ENCODE data around the gene CD79A.
A peak's percentile ranks its signal among the peaks of the same experiment; 100 is the strongest.

The CD79A gene

GRCh38 chr19:41862445-41862986, 14.6 kb upstream of the CD79A start:
- Histone ChIP-seq H3K36me3 (ENCODE audit: control insufficient read depth, insufficient read depth, low read length) (peaks cover 47% of the 10 kb centered on the region), H3K27me3 (replicated peaks; ENCODE audit: control insufficient read depth, insufficient read depth, low read length, poor library complexity, severe bottlenecking) (no peaks in the 10 kb centered on the region), H3K27ac (ENCODE audit: insufficient read depth, low read length, poor library complexity, severe bottlenecking) (peak overlapping the region; percentile 90), H3K4me3 (ENCODE audit: insufficient read depth, low read depth, low read length, poor library complexity, severe bottlenecking) (no peak overlapping the region), H3K4me1 (ENCODE audit: control insufficient read depth, insufficient read depth, low read length, poor library complexity, severe bottlenecking) (peaks cover 38% of the 10 kb centered on the region), H3K9me3 (ENCODE audit: control insufficient read depth, low read length) (no peaks in the 10 kb centered on the region)
- no peak for DNase-seq

- Histone ChIP-seq H3K4me1 (ENCODE audit: control insufficient read depth, insufficient read depth, low read length, poor library complexity, severe bottlenecking) (peaks cover 45% of the 10 kb centered on the region), H3K27ac (ENCODE audit: insufficient read depth, low read length, poor library complexity, severe bottlenecking) (peak overlapping the region; percentile 53), H3K36me3 (ENCODE audit: control insufficient read depth, insufficient read depth, low read length) (peaks cover 52% of the 10 kb centered on the region)
Measured at GRCh38 chr19:41863209-41863931, 13.7 kb upstream of the CD79A start.

GRCh38 chr19:41864374-41864773, 12.7 kb upstream of the CD79A start:
- Histone ChIP-seq H3K27me3 (replicated peaks; ENCODE audit: control insufficient read depth, insufficient read depth, low read length, poor library complexity, severe bottlenecking) (no peaks in the 10 kb centered on the region), H3K9me3 (ENCODE audit: control insufficient read depth, low read length) (no peaks in the 10 kb centered on the region), H3K27ac (ENCODE audit: insufficient read depth, low read length, poor library complexity, severe bottlenecking) (peak overlapping the region; percentile 23), H3K36me3 (ENCODE audit: control insufficient read depth, insufficient read depth, low read length) (peaks cover 62% of the 10 kb centered on the region), H3K4me1 (ENCODE audit: control insufficient read depth, insufficient read depth, low read length, poor library complexity, severe bottlenecking) (peaks cover 51% of the 10 kb centered on the region), H3K4me3 (ENCODE audit: insufficient read depth, low read depth, low read length, poor library complexity, severe bottlenecking) (no peak overlapping the region)
- DNase-seq: no peak

More at GRCh38 chr19:41863209-41863931, 13.7 kb upstream of the CD79A start:
- no peak for DNase-seq
- H3K4me3 ChIP-seq (ENCODE audit: insufficient read depth, low read depth, low read length, poor library complexity, severe bottlenecking): no peak overlapping the region
- H3K9me3 ChIP-seq (ENCODE audit: control insufficient read depth, low read length): no peaks in the 10 kb centered on the region
- no peaks in the 10 kb centered on the region for H3K27me3 ChIP-seq (replicated peaks; ENCODE audit: control insufficient read depth, insufficient read depth, low read length, poor library complexity, severe bottlenecking)

- Histone ChIP-seq H3K27ac (ENCODE audit: insufficient read depth, low read length, poor library complexity, severe bottlenecking) (no peak overlapping the region), H3K36me3 (ENCODE audit: control insufficient read depth, insufficient read depth, low read length) (peaks cover 72% of the 10 kb centered on the region), H3K4me3 (ENCODE audit: insufficient read depth, low read depth, low read length, poor library complexity, severe bottlenecking) (no peak overlapping the region), H3K27me3 (replicated peaks; ENCODE audit: control insufficient read depth, insufficient read depth, low read length, poor library complexity, severe bottlenecking) (no peaks in the 10 kb centered on the region), H3K4me1 (ENCODE audit: control insufficient read depth, insufficient read depth, low read length, poor library complexity, severe bottlenecking) (peaks cover 60% of the 10 kb centered on the region), H3K9me3 (ENCODE audit: control insufficient read depth, low read length) (no peaks in the 10 kb centered on the region)
- DNase-seq: no peak
Measured at GRCh38 chr19:41866284-41866683, 10.8 kb upstream of the CD79A start.

- Histone ChIP-seq H3K36me3 (ENCODE audit: control insufficient read depth, insufficient read depth, low read length) (peaks cover 53% of the 10 kb centered on the region), H3K4me1 (ENCODE audit: control insufficient read depth, insufficient read depth, low read length, poor library complexity, severe bottlenecking) (peaks cover 60% of the 10 kb centered on the region)
Measured at GRCh38 chr19:41868120-41868988, 8.7 kb upstream of the CD79A start.

GRCh38 chr19:41868989-41869300, 8.1 kb upstream of the CD79A start:
- DNase-seq: no peak
- peaks cover 47% of the 10 kb centered on the region for H3K36me3 ChIP-seq (ENCODE audit: control insufficient read depth, insufficient read depth, low read length)
- peak overlapping the region; percentile 31 for H3K27ac ChIP-seq (ENCODE audit: insufficient read depth, low read length, poor library complexity, severe bottlenecking)

More at GRCh38 chr19:41868120-41868988, 8.7 kb upstream of the CD79A start:
- H3K9me3 ChIP-seq (ENCODE audit: control insufficient read depth, low read length): no peaks in the 10 kb centered on the region
- no peak for DNase-seq
- H3K27me3 ChIP-seq (replicated peaks; ENCODE audit: control insufficient read depth, insufficient read depth, low read length, poor library complexity, severe bottlenecking): no peaks in the 10 kb centered on the region
- no peak overlapping the region for H3K4me3 ChIP-seq (ENCODE audit: insufficient read depth, low read depth, low read length, poor library complexity, severe bottlenecking)
- peak overlapping the region; percentile 31 for H3K27ac ChIP-seq (ENCODE audit: insufficient read depth, low read length, poor library complexity, severe bottlenecking)

GRCh38 chr19:41869374-41869955, 7.6 kb upstream of the CD79A start:
- no peaks in the 10 kb centered on the region for H3K9me3 ChIP-seq (ENCODE audit: control insufficient read depth, low read length)
- DNase-seq: no peak
- H3K4me1 ChIP-seq (ENCODE audit: control insufficient read depth, insufficient read depth, low read length, poor library complexity, severe bottlenecking): peaks cover 67% of the 10 kb centered on the region
- no peaks in the 10 kb centered on the region for H3K27me3 ChIP-seq (replicated peaks; ENCODE audit: control insufficient read depth, insufficient read depth, low read length, poor library complexity, severe bottlenecking)
- peak overlapping the region; percentile 31 for H3K27ac ChIP-seq (ENCODE audit: insufficient read depth, low read length, poor library complexity, severe bottlenecking)
- H3K36me3 ChIP-seq (ENCODE audit: control insufficient read depth, insufficient read depth, low read length): peaks cover 42% of the 10 kb centered on the region
- no peak overlapping the region for H3K4me3 ChIP-seq (ENCODE audit: insufficient read depth, low read depth, low read length, poor library complexity, severe bottlenecking)

More at GRCh38 chr19:41868989-41869300, 8.1 kb upstream of the CD79A start:
- Histone ChIP-seq H3K4me3 (ENCODE audit: insufficient read depth, low read depth, low read length, poor library complexity, severe bottlenecking) (no peak overlapping the region), H3K4me1 (ENCODE audit: control insufficient read depth, insufficient read depth, low read length, poor library complexity, severe bottlenecking) (peaks cover 65% of the 10 kb centered on the region), H3K27me3 (replicated peaks; ENCODE audit: control insufficient read depth, insufficient read depth, low read length, poor library complexity, severe bottlenecking) (no peaks in the 10 kb centered on the region), H3K9me3 (ENCODE audit: control insufficient read depth, low read length) (no peaks in the 10 kb centered on the region)

- no peak for DNase-seq
- H3K27ac ChIP-seq (ENCODE audit: insufficient read depth, low read length, poor library complexity, severe bottlenecking): peak overlapping the region; percentile 65
- H3K4me1 ChIP-seq (ENCODE audit: control insufficient read depth, insufficient read depth, low read length, poor library complexity, severe bottlenecking): peaks cover 67% of the 10 kb centered on the region
- H3K27me3 ChIP-seq (replicated peaks; ENCODE audit: control insufficient read depth, insufficient read depth, low read length, poor library complexity, severe bottlenecking): no peaks in the 10 kb centered on the region
- no peaks in the 10 kb centered on the region for H3K9me3 ChIP-seq (ENCODE audit: control insufficient read depth, low read length)
- no peak overlapping the region for H3K4me3 ChIP-seq (ENCODE audit: insufficient read depth, low read depth, low read length, poor library complexity, severe bottlenecking)
- peaks cover 33% of the 10 kb centered on the region for H3K36me3 ChIP-seq (ENCODE audit: control insufficient read depth, insufficient read depth, low read length)
Measured at GRCh38 chr19:41870401-41870873, 6.6 kb upstream of the CD79A start.

GRCh38 chr19:41871573-41872383, 5.3 kb upstream of the CD79A start:
- H3K27ac ChIP-seq (ENCODE audit: insufficient read depth, low read length, poor library complexity, severe bottlenecking): peak overlapping the region; percentile 65
- H3K9me3 ChIP-seq (ENCODE audit: control insufficient read depth, low read length): no peaks in the 10 kb centered on the region
- peaks cover 81% of the 10 kb centered on the region for H3K4me1 ChIP-seq (ENCODE audit: control insufficient read depth, insufficient read depth, low read length, poor library complexity, severe bottlenecking)
- H3K4me3 ChIP-seq (ENCODE audit: insufficient read depth, low read depth, low read length, poor library complexity, severe bottlenecking): no peak overlapping the region
- DNase-seq: peak; percentile 46 to 57 (median 49)
- peaks cover 26% of the 10 kb centered on the region for H3K36me3 ChIP-seq (ENCODE audit: control insufficient read depth, insufficient read depth, low read length)
- H3K27me3 ChIP-seq (replicated peaks; ENCODE audit: control insufficient read depth, insufficient read depth, low read length, poor library complexity, severe bottlenecking): no peaks in the 10 kb centered on the region

Data from effector memory CD4-positive, alpha-beta T cell (primary cell).